OCI-LY7 (cell line): ENCODE measurements around the gene DYNLT4. TPM values are rescaled to one million over a fixed set of nuclear protein-coding genes. Genes with fewer than 3 reads are reported as not detected.

Experiments used
- BruUV-seq: library from RNA; stranded (reverse); fragments of 400-500 nt; replicated peaks from 2 replicates; lab custom pipeline; 2021; lab: Mats Ljungman, UMichigan
- CTCF ChIA-PET: fragments of 300-600 bp; sonication (Branson Sonifier 250); formaldehyde crosslinking; loops from one replicate; lab custom pipeline; 2022; ENCODE audit warnings: antibody characterized with exemption; ENCODE audit not compliant: unreplicated experiment; lab: Charles Lee
- POLR2A ChIA-PET: fragments of 300-600 bp; sonication (Branson Sonifier 250); formaldehyde crosslinking; loops from one replicate; lab custom pipeline; 2022; ENCODE audit warnings: antibody characterized with exemption; lab: Charles Lee
- DNase-seq: peaks from one replicate; pipeline ENCODE4 v3.0.0-alpha.2; 2015; ENCODE audit warnings: low spot score
- H2AFZ ChIP-seq: fragments of 200-600 bp; sonication (generic), shearing (Covaris generic); 2 replicates; pipeline ENCODE4 v1.6.1; 2014; ENCODE audit warnings: mild to moderate bottlenecking, antibody characterized with exemption, low read length, moderate library complexity
- H3K27ac ChIP-seq: fragments of 200-600 bp; sonication (generic); 2 replicates; pipeline ENCODE4 v1.5.1; 2014; ENCODE audit warnings: mixed run types, low read depth, mild to moderate bottlenecking, moderate library complexity, low read length, inconsistent platforms; ENCODE audit not compliant: poor library complexity, severe bottlenecking
- H3K36me3 ChIP-seq: fragments of 200-600 bp; sonication (generic); 2 replicates; pipeline ENCODE4 v1.6.1; 2014; ENCODE audit warnings: mild to moderate bottlenecking, antibody characterized with exemption, low read length, moderate library complexity, mixed read lengths; ENCODE audit not compliant: insufficient read depth
- H3K4me1 ChIP-seq: fragments of 200-600 bp; sonication (generic); 2 replicates; pipeline ENCODE4 v1.5.1; 2014; ENCODE audit warnings: mild to moderate bottlenecking, low read length; ENCODE audit not compliant: insufficient read depth, poor library complexity, severe bottlenecking
- H3K4me2 ChIP-seq: fragments of 200-600 bp; sonication (generic); 2 replicates; pipeline ENCODE4 v1.6.1; 2014; ENCODE audit warnings: mild to moderate bottlenecking, low read length
- H3K4me3 ChIP-seq: fragments of 200-600 bp; sonication (generic); 2 replicates; pipeline ENCODE4 v1.5.1; 2014; ENCODE audit warnings: mild to moderate bottlenecking, low read depth, low read length; ENCODE audit not compliant: poor library complexity, severe bottlenecking
- H3K79me2 ChIP-seq: fragments of 200-600 bp; sonication (generic); 2 replicates; pipeline ENCODE4 v1.6.1; 2016; ENCODE audit warnings: low read depth, mild to moderate bottlenecking, low read length, moderate library complexity, mixed read lengths; ENCODE audit not compliant: insufficient read depth
- H3K9me2 ChIP-seq: fragments of 200-600 bp; sonication (generic); 2 replicates; pipeline ENCODE4 v1.6.1; 2016; ENCODE audit warnings: mild to moderate bottlenecking, low read length, mixed read lengths; ENCODE audit not compliant: insufficient read depth
- H3K9me3 ChIP-seq: fragments of 200-600 bp; sonication (generic); 2 replicates; pipeline ENCODE4 v1.6.1; 2014; ENCODE audit warnings: mild to moderate bottlenecking, mixed run types, low read length, mixed read lengths
- H4K20me1 ChIP-seq: fragments of 200-600 bp; sonication (generic); 2 replicates; pipeline ENCODE4 v1.6.1; 2014; ENCODE audit warnings: mild to moderate bottlenecking, antibody characterized with exemption, low read length, moderate library complexity, mixed read lengths; ENCODE audit not compliant: insufficient read depth
- EZH2phosphoT487 ChIP-seq: fragments of 200-600 bp; sonication (generic); IDR thresholded peaks from 2 replicates; pipeline ENCODE4 v1.6.1; 2018; ENCODE audit warnings: low read depth, borderline replicate concordance, mild to moderate bottlenecking, mixed run types, antibody characterized with exemption, low read length, moderate library complexity, mixed read lengths
- intact Hi-C: fragments of 100-400 bp; cut with micrococcal nuclease; formaldehyde crosslinking; loops from one replicate; pipeline ENCODE4 v1.10.0; 2022; ENCODE audit not compliant: unreplicated experiment
- total RNA-seq, 2 experiments: library from RNA; depleted of rRNA in 1 of 2; stranded (reverse); fragments of >200 nt in 1 of 2; shearing (Covaris generic) in 1 of 2; gene quantifications; 2 replicates each; pipeline ENCODE4 v1.2.3, GENCODE V29; 2014 to 2022
- TF ChIP-seq, protein P1 (sequence below): fragments of 200-600 bp; sonication (generic); conservative IDR thresholded peaks from 2 replicates; pipeline ENCODE4 v1.5.1; 2014; ENCODE audit warnings: mild to moderate bottlenecking, antibody characterized with exemption, low read length, moderate library complexity, mixed read lengths

DYNLT4 gene
- total RNA-seq, 2 experiments from 2014 or later = not detected

DNA sequence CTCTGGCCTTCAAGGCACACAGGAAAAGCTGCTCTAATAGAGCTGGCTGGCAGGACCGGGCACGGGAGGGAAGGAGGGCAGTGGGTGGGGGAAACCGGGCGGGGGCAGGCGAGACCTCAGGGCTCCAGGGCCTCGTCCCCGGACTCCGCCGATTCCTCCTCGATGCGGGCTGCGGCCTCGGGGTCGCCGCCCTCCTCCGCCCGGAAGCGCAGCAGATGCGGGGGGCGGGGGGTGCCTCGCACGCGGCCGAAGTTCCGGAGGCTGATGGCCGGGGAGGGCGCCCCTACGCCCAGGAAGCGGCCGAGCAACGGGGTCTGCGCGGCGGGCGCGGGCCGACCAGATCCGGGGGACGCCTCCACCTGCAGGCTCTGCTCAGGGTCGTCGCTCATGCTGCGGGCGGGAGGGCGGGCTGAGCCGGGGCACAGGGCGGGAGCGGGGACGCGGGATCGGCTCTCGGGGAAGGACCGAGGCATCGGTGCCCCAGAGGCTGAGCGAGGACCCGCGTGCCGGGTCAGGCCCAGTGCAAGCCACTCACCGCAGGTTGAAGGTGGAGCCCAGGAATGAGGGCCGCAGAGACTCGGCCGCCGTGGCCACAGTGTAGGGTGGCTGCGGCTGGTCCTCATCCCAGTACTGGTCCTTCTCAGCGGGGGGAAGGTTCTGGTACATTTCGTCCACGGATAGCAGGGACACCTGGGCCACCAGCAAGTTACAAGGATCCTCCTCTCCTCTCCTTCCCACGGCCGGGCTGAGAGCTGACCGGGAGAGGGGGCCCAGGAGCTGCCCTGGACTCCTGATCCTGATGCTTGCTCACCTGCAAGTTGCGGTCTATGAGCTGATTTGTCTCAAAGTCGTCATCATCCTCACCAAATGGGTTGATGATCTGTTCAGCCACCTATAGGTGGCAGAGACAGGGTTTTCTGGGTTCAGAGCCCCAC, 22.8 kb downstream of the DYNLT4 start:
- Histone ChIP-seq H3K4me2 (peak overlapping the region; percentile 66), H3K4me1 (peaks cover 35% of the 10 kb centered on the region), H3K9me2 (no peaks in the 10 kb centered on the region), H3K27ac (peak overlapping the region; percentile 61), H3K4me3 (peak overlapping the region; percentile 61), H3K9me3 (no peaks in the 10 kb centered on the region), H4K20me1 (no peaks in the 10 kb centered on the region), H2AFZ (peak overlapping the region; percentile 93; the same call in 1 of the 2 replicates), H3K79me2 (no peaks in the 10 kb centered on the region), H3K36me3 (peaks cover 32% of the 10 kb centered on the region)
- ChIA-PET POLR2A (interaction anchor here (0.6 to 4.4 kb wide), 10 partner anchors 9 to 824 kb away, joined by 3 to 20 read pairs (median 4); partner anchors contain the start of genes PLK3, RNU5D-1, RPS8 and UROD), CTCF (interaction anchor here (0.6 to 2.5 kb wide), 5 partner anchors 8 to 152 kb away, joined by 4 to 19 read pairs (median 9); no protein-coding TSS in a partner anchor)
- no peak for TF ChIP-seq EZH2phosphoT487
- TF ChIP-seq, protein P1, sequence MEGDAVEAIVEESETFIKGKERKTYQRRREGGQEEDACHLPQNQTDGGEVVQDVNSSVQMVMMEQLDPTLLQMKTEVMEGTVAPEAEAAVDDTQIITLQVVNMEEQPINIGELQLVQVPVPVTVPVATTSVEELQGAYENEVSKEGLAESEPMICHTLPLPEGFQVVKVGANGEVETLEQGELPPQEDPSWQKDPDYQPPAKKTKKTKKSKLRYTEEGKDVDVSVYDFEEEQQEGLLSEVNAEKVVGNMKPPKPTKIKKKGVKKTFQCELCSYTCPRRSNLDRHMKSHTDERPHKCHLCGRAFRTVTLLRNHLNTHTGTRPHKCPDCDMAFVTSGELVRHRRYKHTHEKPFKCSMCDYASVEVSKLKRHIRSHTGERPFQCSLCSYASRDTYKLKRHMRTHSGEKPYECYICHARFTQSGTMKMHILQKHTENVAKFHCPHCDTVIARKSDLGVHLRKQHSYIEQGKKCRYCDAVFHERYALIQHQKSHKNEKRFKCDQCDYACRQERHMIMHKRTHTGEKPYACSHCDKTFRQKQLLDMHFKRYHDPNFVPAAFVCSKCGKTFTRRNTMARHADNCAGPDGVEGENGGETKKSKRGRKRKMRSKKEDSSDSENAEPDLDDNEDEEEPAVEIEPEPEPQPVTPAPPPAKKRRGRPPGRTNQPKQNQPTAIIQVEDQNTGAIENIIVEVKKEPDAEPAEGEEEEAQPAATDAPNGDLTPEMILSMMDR = peak; percentile 70
- intact Hi-C loops = loop anchor here (1.0 kb wide), 1 partner anchor 35 kb away; no protein-coding TSS in a partner anchor
- no TSS peak for BruUV-seq
- DNase-seq = peak; percentile 68

DNA sequence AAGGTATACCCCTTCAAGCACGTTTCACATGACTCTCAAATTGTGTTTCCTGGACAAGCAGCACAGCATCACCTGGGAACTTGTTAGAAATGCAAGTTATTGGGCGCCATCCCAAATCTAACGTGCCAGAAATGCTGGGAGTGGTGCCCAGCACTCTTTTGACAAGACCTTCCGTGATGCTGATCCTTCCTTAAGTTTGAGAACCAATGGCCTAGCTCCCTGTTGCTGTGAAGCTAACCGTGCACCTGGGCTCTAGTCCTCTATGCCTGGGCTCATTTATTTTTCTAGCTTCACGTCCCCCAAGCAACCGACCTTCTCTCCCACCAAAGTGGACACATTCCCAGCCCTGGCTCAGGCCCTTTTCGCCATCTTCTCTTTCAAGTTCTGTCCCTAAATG, 23.5 kb downstream of the DYNLT4 start:
- DNase-seq = no peak
- TF ChIP-seq EZH2phosphoT487 = no peak
- TF ChIP-seq, protein P1 = 0 out of 2 replicates have a peak, but pooled peaks have one; percentile 29
- Histone ChIP-seq H3K4me1 (peaks cover 36% of the 10 kb centered on the region), H3K9me2 (no peaks in the 10 kb centered on the region), H3K79me2 (peaks cover 5% of the 10 kb centered on the region; the same call in 1 of the 2 replicates), H3K27ac (peak overlapping the region; percentile 61), H3K4me3 (peak overlapping the region; percentile 61), H3K9me3 (no peaks in the 10 kb centered on the region), H4K20me1 (no peaks in the 10 kb centered on the region), H3K36me3 (peaks cover 39% of the 10 kb centered on the region), H3K4me2 (peak overlapping the region; percentile 66), H2AFZ (peak overlapping the region; percentile 42; the same call in 1 of the 2 replicates)
- CTCF ChIA-PET = interaction anchor here (0.6 to 2.5 kb wide), 4 partner anchors 25 to 151 kb away, joined by 4 to 19 read pairs (median 10); no protein-coding TSS in a partner anchor
- intact Hi-C loops = loop anchor here (1.0 kb wide), 1 partner anchor 36 kb away; no protein-coding TSS in a partner anchor
- TSS peak; percentile 72 for BruUV-seq
- POLR2A ChIA-PET = interaction anchor here (0.6 to 4.4 kb wide), 10 partner anchors 8 to 825 kb away, joined by 3 to 20 read pairs (median 4); partner anchors contain the start of genes PLK3, RNU5D-1, RPS8 and UROD
